GM08714 (cell line): ENCODE measurements around the gene RIMS4.

Experiments used
- H3K4me3 ChIP-seq: fragments of 200-500 bp; sonication (Bioruptor generic); 2 replicates; pipeline ENCODE4 v1.5.1; 2014; ENCODE audit warnings: mild to moderate bottlenecking, low read length, inconsistent platforms
- ZNF274 ChIP-seq: IDR thresholded peaks from 2 replicates; pipeline ENCODE4 v1.6.1; 2012; ENCODE audit warnings: mild to moderate bottlenecking, low read depth, low read length

RIMS4 gene

DNA sequence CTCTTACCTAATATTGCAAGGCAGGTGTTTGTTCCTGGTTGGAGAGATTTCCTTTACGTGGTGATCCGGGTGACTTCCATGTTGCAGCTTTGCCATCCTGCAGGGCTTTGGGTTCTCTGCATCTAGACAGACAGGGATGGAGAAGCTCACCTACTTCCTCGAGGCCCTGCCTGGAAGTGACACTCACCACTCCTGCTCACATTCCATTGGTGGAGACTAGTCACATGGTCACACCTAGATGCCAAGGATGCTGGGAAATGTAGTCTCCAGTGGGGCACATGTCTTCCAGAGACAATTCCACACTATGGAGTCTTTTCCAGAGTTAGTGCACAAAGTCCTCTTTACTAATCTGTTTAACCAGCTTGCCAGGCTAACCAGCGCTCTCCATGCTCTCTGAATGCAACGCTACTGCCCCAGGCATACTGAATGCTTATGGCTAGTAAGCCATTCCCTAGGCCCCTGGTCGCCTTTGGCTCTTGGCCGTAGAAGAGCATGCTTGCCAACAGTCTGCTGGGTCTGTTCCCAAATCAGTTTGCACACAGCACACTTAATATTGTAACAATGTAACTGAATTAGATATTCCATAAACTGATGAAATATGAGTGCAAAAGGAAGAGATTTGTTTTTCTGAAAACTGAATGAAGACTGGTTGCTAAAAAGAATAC, 71.4 kb downstream of the RIMS4 start:
- H3K4me3 ChIP-seq, result no peak overlapping the region
- TF ChIP-seq ZNF274, result no peak

GRCh38 chr20:44737116-44737515, 73.2 kb downstream of the RIMS4 start:
- no peak overlapping the region for H3K4me3 ChIP-seq
- TF ChIP-seq ZNF274, result no peak

- no peak overlapping the region for H3K4me3 ChIP-seq
- no peak for TF ChIP-seq ZNF274
These were observed 74.0 kb downstream of the RIMS4 start for GRCh38 chr20:44736170-44737021.

DNA sequence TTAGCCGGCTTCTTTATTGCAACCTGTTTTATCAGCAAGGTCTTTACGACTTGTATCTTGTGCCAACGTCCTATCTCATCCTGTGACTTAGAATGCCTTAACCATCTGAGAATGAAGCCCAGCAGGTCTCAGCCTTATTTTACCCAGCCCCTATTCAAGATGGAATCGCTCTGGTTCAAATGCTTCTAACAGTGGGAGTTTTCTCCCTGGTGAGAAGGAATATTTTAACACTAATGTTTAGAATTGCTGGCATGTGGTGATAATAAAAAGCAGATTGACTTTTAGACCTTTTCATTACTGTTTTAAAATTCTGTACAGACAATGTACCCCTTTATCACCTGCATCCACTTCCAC, 74.6 kb downstream of the RIMS4 start:
- H3K4me3 ChIP-seq, result no peak overlapping the region
- no peak for TF ChIP-seq ZNF274

- no peak for TF ChIP-seq ZNF274
- no peak overlapping the region for H3K4me3 ChIP-seq
These were observed 75.4 kb downstream of the RIMS4 start for GRCh38 chr20:44734938-44735337.

GRCh38 chr20:44733341-44734069, 76.8 kb downstream of the RIMS4 start:
- H3K4me3 ChIP-seq, result no peak overlapping the region
- no peak for TF ChIP-seq ZNF274

GRCh38 chr20:44732327-44732726, 78.0 kb downstream of the RIMS4 start:
- no peak for TF ChIP-seq ZNF274
- no peak overlapping the region for H3K4me3 ChIP-seq

DNA sequence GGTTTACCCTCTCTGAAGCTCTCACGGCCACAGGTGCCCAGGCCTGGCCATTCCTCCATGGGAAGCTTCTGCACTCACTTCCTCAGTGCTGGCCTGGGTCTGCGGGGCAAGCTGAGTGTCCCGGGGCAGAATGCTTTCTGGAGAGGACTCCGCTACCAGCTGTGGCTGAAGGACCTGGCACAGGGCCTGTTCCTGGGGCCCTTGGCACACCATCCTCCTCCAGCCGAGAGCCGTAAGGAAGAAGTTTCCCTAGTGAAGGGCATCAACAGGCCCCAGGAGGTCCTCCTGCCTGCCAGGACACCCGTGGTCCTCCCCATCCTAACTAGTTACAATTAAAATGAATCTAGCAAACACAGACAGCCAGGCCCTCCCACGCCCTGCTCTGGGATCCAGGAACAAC, 78.7 kb downstream of the RIMS4 start:
- no peak for TF ChIP-seq ZNF274
- no peak overlapping the region for H3K4me3 ChIP-seq

DNA sequence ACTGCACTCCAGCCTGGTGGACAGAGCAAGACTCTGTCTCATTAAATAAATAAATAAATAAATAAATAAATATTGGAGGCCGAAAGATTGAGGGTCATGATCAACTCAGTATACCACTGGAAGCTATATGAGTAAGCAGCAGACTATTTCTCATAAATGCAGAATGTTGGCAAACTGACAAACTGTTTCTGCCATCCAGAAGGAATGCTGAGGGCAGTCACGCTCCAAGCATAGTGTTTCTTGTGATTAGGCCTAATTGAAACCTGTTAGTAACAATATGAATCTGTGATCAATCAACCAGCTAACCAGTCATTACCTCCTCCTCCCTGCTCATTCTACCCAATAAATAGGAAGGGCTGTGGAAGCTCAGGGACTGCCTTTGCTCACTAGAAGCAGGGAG, 79.9 kb downstream of the RIMS4 start:
- no peak for TF ChIP-seq ZNF274
- H3K4me3 ChIP-seq, result no peak overlapping the region

DNA sequence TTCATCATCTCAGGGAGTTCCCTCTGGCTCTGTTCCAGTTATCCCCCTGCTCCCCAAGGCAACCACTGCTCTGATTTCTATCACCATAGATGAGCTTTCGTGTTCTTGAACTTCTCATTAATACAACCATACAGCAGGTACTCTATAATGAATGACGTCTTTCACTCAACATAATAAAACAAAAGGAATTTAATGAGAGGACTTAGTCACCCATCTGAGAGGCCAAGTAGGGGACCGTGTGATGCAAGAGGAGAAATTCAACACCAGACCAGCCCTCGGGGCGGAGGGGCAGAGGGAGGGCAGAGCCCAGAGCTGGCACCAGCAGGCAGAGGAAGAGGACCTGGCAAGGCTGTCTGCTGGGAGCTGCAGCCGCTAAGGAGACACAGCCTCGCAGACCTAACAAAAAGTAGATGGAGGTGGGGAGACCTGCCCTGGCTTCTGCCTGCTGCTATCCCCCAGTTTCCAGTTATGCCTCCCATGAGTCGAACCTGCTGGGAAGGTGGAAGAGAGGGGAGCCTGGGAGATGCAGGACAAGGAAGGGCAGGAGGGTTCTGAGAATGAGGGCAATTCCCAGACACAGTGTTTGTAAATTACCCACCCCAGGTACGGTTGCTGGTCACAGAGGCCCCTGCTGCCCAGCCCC, 81.4 kb downstream of the RIMS4 start:
- TF ChIP-seq ZNF274, result no peak
- H3K4me3 ChIP-seq, result no peak overlapping the region

GRCh38 chr20:44727651-44728050, 82.7 kb downstream of the RIMS4 start:
- H3K4me3 ChIP-seq, result no peak overlapping the region
- no peak for TF ChIP-seq ZNF274

GRCh38 chr20:44727039-44727438, 83.3 kb downstream of the RIMS4 start:
- no peak for TF ChIP-seq ZNF274
- H3K4me3 ChIP-seq, result no peak overlapping the region

DNA sequence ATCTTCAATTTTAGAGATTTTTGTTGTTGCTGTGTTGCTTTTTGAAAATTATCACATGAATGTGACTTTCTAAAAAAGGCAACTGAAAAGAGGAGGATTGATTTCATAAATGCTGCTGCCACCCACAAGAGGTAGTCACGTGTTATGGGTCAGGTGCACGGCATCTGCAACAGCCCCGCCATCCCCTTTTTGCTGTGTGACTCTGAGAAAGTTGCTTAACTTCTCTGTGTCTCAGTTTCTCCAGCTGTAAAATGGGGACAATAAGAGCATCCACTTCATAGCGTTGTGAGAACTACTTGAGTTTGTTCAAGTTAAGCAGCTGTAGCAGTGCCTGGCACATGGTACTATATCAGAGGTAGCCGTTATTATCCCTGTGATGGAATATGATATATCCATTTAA, 84.5 kb downstream of the RIMS4 start:
- TF ChIP-seq ZNF274, result no peak
- no peak overlapping the region for H3K4me3 ChIP-seq

DNA sequence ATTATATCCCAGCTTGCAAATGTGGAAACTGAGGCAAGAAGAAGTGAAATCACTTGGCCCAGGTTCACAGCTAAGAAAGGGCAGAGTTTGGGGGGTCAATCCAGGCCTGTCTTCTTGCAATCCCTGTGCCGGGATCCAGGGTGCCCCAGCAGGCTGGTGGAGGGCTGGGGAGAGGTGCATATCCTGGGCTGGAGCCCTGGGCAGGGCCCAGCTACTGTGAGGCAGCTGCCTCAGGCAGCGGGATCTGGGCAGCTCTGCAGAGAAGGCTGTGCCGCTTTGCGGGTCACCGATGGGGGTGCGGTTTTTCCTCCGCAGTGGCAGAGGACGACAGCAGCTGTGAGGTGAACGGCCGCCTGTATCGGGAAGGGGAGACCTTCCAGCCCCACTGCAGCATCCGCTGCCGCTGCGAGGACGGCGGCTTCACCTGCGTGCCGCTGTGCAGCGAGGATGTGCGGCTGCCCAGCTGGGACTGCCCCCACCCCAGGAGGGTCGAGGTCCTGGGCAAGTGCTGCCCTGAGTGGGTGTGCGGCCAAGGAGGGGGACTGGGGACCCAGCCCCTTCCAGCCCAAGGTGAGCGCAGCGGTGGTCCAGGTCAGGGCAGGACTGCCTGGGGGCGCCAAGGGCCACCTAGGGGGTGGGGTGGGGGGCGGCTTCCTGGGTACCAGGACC, 85.8 kb downstream of the RIMS4 start:
- no peak for TF ChIP-seq ZNF274
- H3K4me3 ChIP-seq, result no peak overlapping the region
